ENCODE measurements around the gene CERS6. TPM values are rescaled to one million over a fixed set of nuclear protein-coding genes. Genes with fewer than 3 reads are reported as not detected.

The CERS6 gene
- polyA plus RNA-seq, 3 donors: 7.6 to 17.7 (median 15.6) TPM

GRCh38 chr2:168744844-168745243 lies 288.8 kb downstream of the CERS6 start:
- peaks cover 7 to 9% of the 10 kb centered on the region in 2 donors for H3K36me3 ChIP-seq (replicated peaks in 1 of 2; ENCODE audit: control insufficient read depth in 1 of 2, insufficient read depth in 2 of 2, low read length in 2 of 2)
- H3K9me3 ChIP-seq (replicated peaks in 1 of 2; ENCODE audit: control insufficient read depth in 1 of 2, insufficient read depth in 1 of 2, low read length in 2 of 2): no peaks in the 10 kb centered on the region
- no peaks in the 10 kb centered on the region for H3K27me3 Mint-ChIP-seq (ENCODE audit: low read depth in 3 of 3)
- H3K4me3 ChIP-seq (replicated peaks in 1 of 3; ENCODE audit: low read depth in 2 of 3, low read length in 3 of 3): no peak overlapping the region
- intact Hi-C loops (cut with micrococcal nuclease): no loop called here
- no peaks in the 10 kb centered on the region for H3K4me1 ChIP-seq (ENCODE audit: control insufficient read depth in 1 of 2, insufficient read depth in 2 of 2, low read length in 2 of 2)
- no peaks in the 10 kb centered on the region for H3K9me3 Mint-ChIP-seq
- H3K9ac ChIP-seq (ENCODE audit: insufficient read depth, low read length, poor library complexity, severe bottlenecking): no peak overlapping the region
- no peaks in the 10 kb centered on the region for H3K27me3 ChIP-seq (ENCODE audit: control insufficient read depth in 2 of 2, insufficient read depth in 2 of 2, low read length in 2 of 2)
- H4K20me1 ChIP-seq (ENCODE audit: insufficient read depth, low read length): no peaks in the 10 kb centered on the region
- no peak for TF ChIP-seq CTCF (IDR thresholded peaks at IDR 0.05)
- no peak overlapping the region for H2AFZ ChIP-seq (ENCODE audit: insufficient read depth, low read depth, low read length, poor library complexity, severe bottlenecking)
- WGBS (ENCODE audit: insufficient coverage): no CpG with 5 or more reads among the region's 2 CpGs
- DNase-seq: no peak
- peaks cover 11 to 40% of the 10 kb centered on the region in 2 donors for H3K36me3 Mint-ChIP-seq
- no peak overlapping the region for H3K27ac ChIP-seq (ENCODE audit: low read depth in 1 of 2, low read length in 2 of 2)
- no peak overlapping the region for H3K27ac Mint-ChIP-seq
- no peaks in the 10 kb centered on the region for H3K79me2 ChIP-seq (ENCODE audit: insufficient read depth, low read length)
- no peak overlapping the region for H3K4me2 ChIP-seq (replicated peaks; ENCODE audit: extremely low read depth, low read length, poor library complexity, severe bottlenecking)
- no peak overlapping the region for H3K4me3 Mint-ChIP-seq
- H3K4me1 Mint-ChIP-seq: no peaks in the 10 kb centered on the region

GRCh38 chr2:168748461-168748860 lies 292.4 kb downstream of the CERS6 start:
- Histone ChIP-seq H4K20me1 (ENCODE audit: insufficient read depth, low read length) (no peaks in the 10 kb centered on the region), H3K27me3 (ENCODE audit: control insufficient read depth in 2 of 2, insufficient read depth in 2 of 2, low read length in 2 of 2) (no peaks in the 10 kb centered on the region), H3K9ac (ENCODE audit: insufficient read depth, low read length, poor library complexity, severe bottlenecking) (no peak overlapping the region), H3K36me3 (replicated peaks in 1 of 2; ENCODE audit: control insufficient read depth in 1 of 2, insufficient read depth in 2 of 2, low read length in 2 of 2) (peaks cover 7 to 31% of the 10 kb centered on the region in 2 donors), H2AFZ (ENCODE audit: insufficient read depth, low read depth, low read length, poor library complexity, severe bottlenecking) (no peak overlapping the region), H3K4me2 (replicated peaks; ENCODE audit: extremely low read depth, low read length, poor library complexity, severe bottlenecking) (no peak overlapping the region), H3K4me3 (replicated peaks in 1 of 3; ENCODE audit: low read depth in 2 of 3, low read length in 3 of 3) (no peak overlapping the region), H3K27ac (ENCODE audit: low read depth in 1 of 2, low read length in 2 of 2) (no peak overlapping the region), H3K9me3 (replicated peaks in 1 of 2; ENCODE audit: control insufficient read depth in 1 of 2, insufficient read depth in 1 of 2, low read length in 2 of 2) (no peaks in the 10 kb centered on the region), H3K79me2 (ENCODE audit: insufficient read depth, low read length) (no peaks in the 10 kb centered on the region), H3K4me1 (ENCODE audit: control insufficient read depth in 1 of 2, insufficient read depth in 2 of 2, low read length in 2 of 2) (no peaks in the 10 kb centered on the region)
- Mint-ChIP-seq H3K36me3 (peaks cover 28 to 57% of the 10 kb centered on the region in 2 donors), H3K27me3 (ENCODE audit: low read depth in 3 of 3) (peaks cover 0 to 2% (median 0%) of the 10 kb centered on the region in 3 donors), H3K4me3 (no peak overlapping the region), H3K9me3 (no peaks in the 10 kb centered on the region), H3K4me1 (peaks cover 2% of the 10 kb centered on the region), H3K27ac (no peak overlapping the region)
- no peak for DNase-seq
- intact Hi-C loops (cut with micrococcal nuclease): no loop called here
- TF ChIP-seq CTCF (IDR thresholded peaks at IDR 0.05): no peak
- 96% methylated on average over 3 of the region's 5 CpGs for WGBS (ENCODE audit: insufficient coverage)
